Fibroblast of lung (primary cell): Measurements from ENCODE around the gene SLC39A12. TPM values are rescaled to one million over a fixed set of nuclear protein-coding genes. Genes with fewer than 3 reads are reported as not detected.

Experiments used
- DNase-seq, 2 donors: peaks; one replicate each; pipeline versions ENCODE4 v3.0.0 to v3.0.0-alpha.2; 2010; ENCODE audit warnings: low read depth in 2 of 2
- H2AFZ ChIP-seq: 2 replicates; pipeline ENCODE4 v1.5.1; 2012; ENCODE audit warnings: low read length, control low read depth, inconsistent platforms
- H3K27ac ChIP-seq: 2 replicates; pipeline ENCODE4 v1.5.1; 2011; ENCODE audit warnings: low read length, control low read depth; ENCODE audit not compliant: insufficient read depth
- H3K27me3 ChIP-seq: 2 replicates; pipeline ENCODE4 v1.5.1; 2011; ENCODE audit warnings: mild to moderate bottlenecking, low read length; ENCODE audit not compliant: control insufficient read depth, insufficient read depth
- H3K36me3 ChIP-seq: 2 replicates; pipeline ENCODE4 v1.5.1; 2011; ENCODE audit warnings: low read length; ENCODE audit not compliant: control insufficient read depth, insufficient read depth
- H3K4me1 ChIP-seq: 2 replicates; pipeline ENCODE4 v1.5.1; 2011; ENCODE audit warnings: low read length; ENCODE audit not compliant: control insufficient read depth, insufficient read depth; ENCODE audit errors: extremely low read depth
- H3K4me2 ChIP-seq: 2 replicates; pipeline ENCODE4 v1.5.1; 2011; ENCODE audit warnings: low read length, control low read depth; ENCODE audit not compliant: insufficient read depth; ENCODE audit errors: extremely low read depth
- H3K4me3 ChIP-seq, 4 experiments: fragments of 200-600 bp in 1 of 4; sonication (generic) in 1 of 4; replicated peaks in 1 of 4; 2 replicates each; pipeline ENCODE4 v1.5.1; 2011 to 2016; ENCODE audit warnings: low read length in 4 of 4, low read depth in 3 of 4, mild to moderate bottlenecking in 3 of 4, control low read depth in 2 of 4, inconsistent platforms in 1 of 4, mixed read lengths in 1 of 4; ENCODE audit not compliant: insufficient read depth in 1 of 4; ENCODE audit errors: control extremely low read depth in 1 of 4
- H3K79me2 ChIP-seq: 2 replicates; pipeline ENCODE4 v1.5.1; 2012; ENCODE audit warnings: mild to moderate bottlenecking, low read length, inconsistent platforms; ENCODE audit not compliant: control insufficient read depth, insufficient read depth
- H3K9ac ChIP-seq: 2 replicates; pipeline ENCODE4 v1.5.1; 2011; ENCODE audit warnings: mild to moderate bottlenecking, low read length, control low read depth; ENCODE audit not compliant: insufficient read depth
- H3K9me3 ChIP-seq: 2 replicates; pipeline ENCODE4 v1.5.1; 2012; ENCODE audit warnings: low read depth, low read length; ENCODE audit not compliant: control insufficient read depth, insufficient read depth
- H4K20me1 ChIP-seq: 2 replicates; pipeline ENCODE4 v1.5.1; 2011; ENCODE audit warnings: low read length; ENCODE audit not compliant: control insufficient read depth, insufficient read depth; ENCODE audit errors: extremely low read depth
- CTCF ChIP-seq, 2 donors: IDR thresholded peaks in 1 of 2; conservative IDR thresholded peaks in 1 of 2; 1 replicate in 1 of 2; 2 replicates in 1 of 2; pipeline ENCODE4 v1.5.1; 2011 to 2012; ENCODE audit warnings: low read length in 2 of 2, control low read depth in 1 of 2, inconsistent platforms in 1 of 2, low read depth in 1 of 2, mild to moderate bottlenecking in 1 of 2
- EZH2 ChIP-seq: IDR thresholded peaks from 2 replicates; pipeline ENCODE4 v1.5.1; 2012; ENCODE audit warnings: low read length, control low read depth, mild to moderate bottlenecking; ENCODE audit errors: missing control alignments
- polyA plus RNA-seq, 2 donors: library from polyadenylated mRNA; depleted of rRNA in 1 of 2; stranded (reverse) in 1 of 2; unstranded in 1 of 2; fragments of >200 nt; gene quantifications; 2 replicates each; pipeline ENCODE4 v1.2.1, GENCODE V29; 2011 to 2012; ENCODE audit warnings: missing spikeins in 1 of 2
- total RNA-seq: library from RNA; depleted of rRNA; stranded (reverse); fragments of >200 nt; gene quantifications from 2 replicates; pipeline ENCODE4 v1.2.1, GENCODE V29; 2014

Gene SLC39A12
- total and polyA plus RNA-seq, 2 donors (not counting 1 experiment from before 2014, with no cell fraction given), result not detected

- H3K27ac ChIP-seq, result no peak overlapping the region
- DNase-seq, result peak; percentile 56 to 67
- TF ChIP-seq EZH2, result no peak
Observed at GRCh38 chr10:17993361-17993760, 41.6 kb downstream of the SLC39A12 start.

GRCh38 chr10:18000601-18001000 lies 48.9 kb downstream of the SLC39A12 start:
- H3K4me2 ChIP-seq, result no peak overlapping the region
- H3K79me2 ChIP-seq, result no peaks in the 10 kb centered on the region
- no peaks in the 10 kb centered on the region for H3K36me3 ChIP-seq
- H4K20me1 ChIP-seq, result no peaks in the 10 kb centered on the region
- H3K27me3 ChIP-seq, result no peaks in the 10 kb centered on the region
- H3K4me1 ChIP-seq, result peaks cover 3% of the 10 kb centered on the region
- no peak overlapping the region for H3K9ac ChIP-seq
- DNase-seq, result no peak
- TF ChIP-seq CTCF (conservative IDR thresholded peaks at IDR 0.05 in 1 of 2, IDR thresholded peaks at IDR 0.05 in 1 of 2; ENCODE audit: low read depth in 1 of 2, low read length in 2 of 2) (no peak), EZH2 (no peak)
- H2AFZ ChIP-seq, result no peak overlapping the region
- no peak overlapping the region for H3K27ac ChIP-seq
- H3K4me3 ChIP-seq, result no peak overlapping the region
- H3K9me3 ChIP-seq, result no peaks in the 10 kb centered on the region

More at GRCh38 chr10:17993361-17993760, 41.6 kb downstream of the SLC39A12 start:
- H4K20me1 ChIP-seq, result no peaks in the 10 kb centered on the region
- H3K36me3 ChIP-seq, result no peaks in the 10 kb centered on the region
- H2AFZ ChIP-seq, result no peak overlapping the region
- H3K79me2 ChIP-seq, result no peaks in the 10 kb centered on the region
- no peak overlapping the region for H3K4me3 ChIP-seq
- H3K9me3 ChIP-seq, result no peaks in the 10 kb centered on the region
- H3K27me3 ChIP-seq, result no peaks in the 10 kb centered on the region
- peak overlapping the region; percentile 45 for H3K4me2 ChIP-seq
- H3K9ac ChIP-seq, result no peak overlapping the region
- peaks cover 2% of the 10 kb centered on the region for H3K4me1 ChIP-seq

- TF ChIP-seq EZH2, result no peak
- TF ChIP-seq CTCF (conservative IDR thresholded peaks at IDR 0.05 in 1 of 2, IDR thresholded peaks at IDR 0.05 in 1 of 2; ENCODE audit: low read depth in 1 of 2, low read length in 2 of 2), result no peak
- Histone ChIP-seq H3K4me2 (peak overlapping the region; percentile 39), H3K4me3 (peak overlapping the region in 2 of 4 experiments; percentile 21 to 38)
Observed at GRCh38 chr10:18005445-18005780, 53.7 kb downstream of the SLC39A12 start.

More at GRCh38 chr10:18005445-18005780, 53.7 kb downstream of the SLC39A12 start:
- no peak for DNase-seq
- Histone ChIP-seq H3K27me3 (no peaks in the 10 kb centered on the region), H2AFZ (peak overlapping the region; percentile 12), H3K36me3 (no peaks in the 10 kb centered on the region), H3K9me3 (no peaks in the 10 kb centered on the region), H3K4me1 (peaks cover 7% of the 10 kb centered on the region), H3K27ac (no peak overlapping the region), H3K79me2 (no peaks in the 10 kb centered on the region), H3K9ac (no peak overlapping the region), H4K20me1 (no peaks in the 10 kb centered on the region)
